ENCODE measurements around the gene EVI2A. TPM values are rescaled to one million over a fixed set of nuclear protein-coding genes. Genes with fewer than 3 reads are reported as not detected.
A peak's percentile ranks its signal among the peaks of the same experiment; 100 is the strongest.
"Not testable (repeated sequence)": the region's sequence is repeated elsewhere in the genome, so short reads cannot be mapped to it uniquely, and the experiment has no call there.

Gene EVI2A
- total RNA-seq, 1 experiment from 2014 or later, result not detected

GRCh38 chr17:31318298-31318801 lies 3.1 kb downstream of the EVI2A start:
- CTCF ChIA-PET, result no interaction called here
- DNase-seq, result no peak
- intact Hi-C loops (cut with micrococcal nuclease; ENCODE audit: unreplicated experiment), result no loop called here

GRCh38 chr17:31314782-31315100 lies 6.7 kb downstream of the EVI2A start:
- H3K9me2 ChIP-seq (ENCODE audit: insufficient read depth), result no peaks in the 10 kb centered on the region
- H3K4me1 ChIP-seq (replicated peaks; ENCODE audit: insufficient read depth), result peaks cover 23% of the 10 kb centered on the region
- CTCF ChIA-PET, result no interaction called here
- TF ChIP-seq CTCF (conservative IDR thresholded peaks at IDR 0.05), result no peak
- no peak for TF ChIP-seq EZH2 (IDR thresholded peaks at IDR 0.05; ENCODE audit: low read depth)
- BruUV-seq (replicated peaks), result no TSS peak
- peak overlapping the region; percentile 79 for H3K27ac ChIP-seq
- H3K27me3 ChIP-seq (ENCODE audit: insufficient read depth, low read depth), result no peaks in the 10 kb centered on the region
- H3K4me3 ChIP-seq, result no peak overlapping the region
- H3K4me2 ChIP-seq, result no peak overlapping the region
- peaks cover 27% of the 10 kb centered on the region for H3F3A ChIP-seq (ENCODE audit: insufficient read depth, low read depth)
- H3K9me3 ChIP-seq (ENCODE audit: insufficient read depth, low read depth), result no peaks in the 10 kb centered on the region
- no peak overlapping the region for H2AFZ ChIP-seq
- POLR2A ChIA-PET (ENCODE audit: unreplicated experiment), result no interaction called here
- no peaks in the 10 kb centered on the region for H3K36me3 ChIP-seq (ENCODE audit: low read depth)
- intact Hi-C loops (cut with micrococcal nuclease; ENCODE audit: unreplicated experiment), result no loop called here
- no peaks in the 10 kb centered on the region for H3K79me2 ChIP-seq (ENCODE audit: low read depth)
- DNase-seq, result no peak
- H4K20me1 ChIP-seq (ENCODE audit: insufficient read depth), result no peaks in the 10 kb centered on the region

More at GRCh38 chr17:31318298-31318801, 3.1 kb downstream of the EVI2A start:
- Histone ChIP-seq H3K4me3 (no peak overlapping the region), H3K27me3 (ENCODE audit: insufficient read depth, low read depth) (no peaks in the 10 kb centered on the region), H2AFZ (no peak overlapping the region), H3K9me2 (ENCODE audit: insufficient read depth) (no peaks in the 10 kb centered on the region), H3K79me2 (ENCODE audit: low read depth) (no peaks in the 10 kb centered on the region), H4K20me1 (ENCODE audit: insufficient read depth) (no peaks in the 10 kb centered on the region), H3K9me3 (ENCODE audit: insufficient read depth, low read depth) (no peaks in the 10 kb centered on the region), H3K4me1 (replicated peaks; ENCODE audit: insufficient read depth) (peaks cover 15% of the 10 kb centered on the region), H3K4me2 (no peak overlapping the region), H3K27ac (no peak overlapping the region), H3K36me3 (ENCODE audit: low read depth) (no peaks in the 10 kb centered on the region), H3F3A (ENCODE audit: insufficient read depth, low read depth) (peaks cover 19% of the 10 kb centered on the region)
- no TSS peak for BruUV-seq (replicated peaks)
- TF ChIP-seq EZH2 (IDR thresholded peaks at IDR 0.05; ENCODE audit: low read depth) (no peak), CTCF (conservative IDR thresholded peaks at IDR 0.05) (no peak)
- POLR2A ChIA-PET (ENCODE audit: unreplicated experiment), result interaction anchor here (0.5 kb wide), 1 partner anchor 49 kb away, joined by 3 read pairs; no protein-coding TSS in a partner anchor

- peak in 1 of 2 experiments; percentile 88 for DNase-seq
- POLR2A ChIA-PET (ENCODE audit: unreplicated experiment), result no interaction called here
- H2AFZ ChIP-seq, result no peak within 1 kb of the TSS
- H3K4me3 ChIP-seq, result no peak within 1 kb of the TSS
- intact Hi-C loops (cut with micrococcal nuclease; ENCODE audit: unreplicated experiment), result no loop called here
- H3K4me1 ChIP-seq (replicated peaks; ENCODE audit: insufficient read depth), result peaks cover 23% of the 10 kb centered on the region
- H3K9me3 ChIP-seq (ENCODE audit: insufficient read depth, low read depth), result no peaks in the 10 kb centered on the region
- H3K4me2 ChIP-seq, result peak within 1 kb of the TSS; percentile 60
- H3K27ac ChIP-seq, result peak within 1 kb of the TSS; percentile 79
- no TSS peak for BruUV-seq (replicated peaks)
- no peaks in the 10 kb centered on the region for H3K79me2 ChIP-seq (ENCODE audit: low read depth)
- no peaks in the 10 kb centered on the region for H3K36me3 ChIP-seq (ENCODE audit: low read depth)
- H3K9me2 ChIP-seq (ENCODE audit: insufficient read depth), result no peaks in the 10 kb centered on the region
- TF ChIP-seq CTCF (conservative IDR thresholded peaks at IDR 0.05) (no peak), EZH2 (IDR thresholded peaks at IDR 0.05; ENCODE audit: low read depth) (no peak)
- CTCF ChIA-PET, result no interaction called here
- peaks cover 27% of the 10 kb centered on the region for H3F3A ChIP-seq (ENCODE audit: insufficient read depth, low read depth)
- no peaks in the 10 kb centered on the region for H4K20me1 ChIP-seq (ENCODE audit: insufficient read depth)
- H3K27me3 ChIP-seq (ENCODE audit: insufficient read depth, low read depth), result no peaks in the 10 kb centered on the region
These were observed 7.2 kb downstream of the EVI2A start, which contains the start of gene EVI2B for GRCh38 chr17:31313982-31314781. EVI2B (minus strand) TSS chr17:31314054; CDS start chr17:31305609, 8,445 bp downstream.

DNA sequence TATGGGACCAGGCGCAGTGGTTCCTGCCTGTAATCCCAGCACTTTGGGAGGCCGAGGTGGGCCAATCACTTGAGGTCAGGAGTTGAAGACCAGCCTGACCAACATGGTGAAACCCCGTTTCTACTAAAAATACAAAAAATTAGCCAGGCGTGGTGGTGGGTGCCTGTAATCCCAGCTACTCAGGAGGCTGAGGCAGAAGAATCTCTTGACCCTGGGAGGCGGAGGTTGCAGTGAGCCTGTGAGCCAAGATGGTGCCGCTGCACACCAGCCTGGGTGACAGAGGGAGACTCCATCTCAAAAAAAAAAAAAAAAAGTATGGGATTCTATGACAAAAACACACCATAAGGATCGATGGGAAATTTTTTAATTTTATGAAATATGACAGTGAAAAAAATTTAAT lies 9.2 kb downstream of the EVI2A start:
- intact Hi-C loops (cut with micrococcal nuclease; ENCODE audit: unreplicated experiment); DNase-seq; H4K20me1 ChIP-seq (ENCODE audit: insufficient read depth); H2AFZ ChIP-seq; POLR2A ChIA-PET (ENCODE audit: unreplicated experiment); H3K27ac ChIP-seq; H3K9me2 ChIP-seq (ENCODE audit: insufficient read depth); H3K9me3 ChIP-seq (ENCODE audit: insufficient read depth, low read depth); BruUV-seq (replicated peaks); H3K36me3 ChIP-seq (ENCODE audit: low read depth); H3K4me2 ChIP-seq; H3K27me3 ChIP-seq (ENCODE audit: insufficient read depth, low read depth); H3K4me3 ChIP-seq; H3K79me2 ChIP-seq (ENCODE audit: low read depth): not testable (repeated sequence)
- Histone ChIP-seq H3F3A (ENCODE audit: insufficient read depth, low read depth) (peaks cover 24% of the 10 kb centered on the region), H3K4me1 (replicated peaks; ENCODE audit: insufficient read depth) (peaks cover 34% of the 10 kb centered on the region)
- CTCF ChIA-PET, result interaction anchor here (0.5 kb wide), 1 partner anchor 31 kb away, joined by 3 read pairs; no protein-coding TSS in a partner anchor
